Left forelimb (tissue), 1 donor: Measurements from ENCODE around the gene ERBB2.
"Not testable (repeated sequence)": the region's sequence is repeated elsewhere in the genome, so short reads cannot be mapped to it uniquely, and the experiment has no call there.

Source experiments
- DNase-seq: peaks from one replicate; pipeline ENCODE4 v3.0.0-alpha.2; 2018; ENCODE audit warnings: low spot score

Gene ERBB2

GRCh38 chr17:39703913-39704312, 4.0 kb downstream of the ERBB2 start:
- no peak for DNase-seq

DNA sequence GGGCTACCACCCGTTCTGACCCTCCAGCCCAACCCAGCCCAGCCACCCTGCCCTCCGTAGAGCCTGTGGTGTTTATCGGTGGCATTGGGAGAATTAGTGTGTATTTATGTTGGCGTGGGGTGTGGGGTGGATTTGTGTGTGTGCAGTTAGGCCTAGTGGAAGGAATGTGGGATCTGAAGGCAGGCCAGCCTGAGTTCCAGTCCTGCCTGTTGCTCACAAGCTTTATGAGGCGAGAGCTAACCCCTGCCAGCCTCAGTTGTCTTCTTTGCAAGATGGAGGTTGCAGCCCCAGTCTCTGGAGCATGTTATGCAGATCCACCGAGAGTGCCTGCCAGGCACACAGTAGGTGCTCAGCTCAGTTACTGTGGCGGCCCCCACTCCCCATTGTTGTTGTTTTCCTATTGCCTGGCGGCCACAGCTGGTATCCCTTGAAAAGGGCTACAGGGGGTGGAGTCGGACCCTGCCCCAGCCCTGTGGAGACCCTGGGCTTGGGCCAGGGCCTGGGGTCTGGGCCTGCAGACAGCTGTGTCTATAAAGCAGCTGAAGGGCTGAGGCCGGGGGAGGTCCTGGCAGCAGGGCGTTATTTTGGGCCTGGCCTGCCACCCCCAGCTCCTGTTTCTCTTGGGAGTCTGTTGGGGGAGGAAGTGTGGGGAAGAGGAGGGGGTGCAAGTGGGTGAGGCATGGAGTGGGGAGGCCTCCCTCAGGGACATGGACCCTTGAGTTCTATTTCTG, 5.1 kb downstream of the ERBB2 start:
- no peak for DNase-seq

GRCh38 chr17:39705786-39706348, 6.0 kb downstream of the ERBB2 start:
- DNase-seq, result no peak

DNA sequence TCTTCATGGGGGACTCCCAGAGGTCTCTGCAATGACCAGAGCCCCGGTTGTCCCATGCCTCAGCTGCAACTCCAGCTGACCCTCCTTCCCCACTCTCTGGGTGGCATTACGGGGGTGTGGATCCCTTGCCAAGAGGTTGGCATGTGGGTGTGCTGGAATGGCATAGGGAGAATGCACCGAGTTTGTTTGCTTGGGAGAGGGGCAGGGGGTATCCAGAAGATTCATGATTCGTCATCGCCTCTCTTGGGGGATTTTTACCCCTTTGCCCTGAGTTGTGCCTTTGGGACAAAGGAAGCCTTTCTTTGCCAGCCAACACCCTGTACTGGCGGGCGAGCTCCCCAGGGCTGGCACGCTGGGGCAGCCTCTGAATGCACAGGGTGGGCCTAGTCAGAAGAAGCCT, 6.5 kb downstream of the ERBB2 start:
- no peak for DNase-seq

DNA sequence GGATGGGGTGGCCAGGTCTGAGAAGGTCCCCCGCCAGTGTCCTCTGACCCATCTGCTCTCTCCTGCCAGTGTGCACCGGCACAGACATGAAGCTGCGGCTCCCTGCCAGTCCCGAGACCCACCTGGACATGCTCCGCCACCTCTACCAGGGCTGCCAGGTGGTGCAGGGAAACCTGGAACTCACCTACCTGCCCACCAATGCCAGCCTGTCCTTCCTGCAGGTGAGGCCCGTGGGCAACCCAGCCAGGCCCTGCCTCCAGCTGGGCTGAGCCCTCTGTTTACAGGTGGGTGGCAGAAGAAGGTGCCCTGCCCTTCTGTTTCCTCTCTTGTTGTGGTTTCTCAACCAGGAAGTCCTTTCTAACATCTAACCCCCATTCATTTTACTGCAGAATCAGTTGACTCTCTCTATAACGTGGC, 7.1 kb downstream of the ERBB2 start:
- DNase-seq, result no peak

DNA sequence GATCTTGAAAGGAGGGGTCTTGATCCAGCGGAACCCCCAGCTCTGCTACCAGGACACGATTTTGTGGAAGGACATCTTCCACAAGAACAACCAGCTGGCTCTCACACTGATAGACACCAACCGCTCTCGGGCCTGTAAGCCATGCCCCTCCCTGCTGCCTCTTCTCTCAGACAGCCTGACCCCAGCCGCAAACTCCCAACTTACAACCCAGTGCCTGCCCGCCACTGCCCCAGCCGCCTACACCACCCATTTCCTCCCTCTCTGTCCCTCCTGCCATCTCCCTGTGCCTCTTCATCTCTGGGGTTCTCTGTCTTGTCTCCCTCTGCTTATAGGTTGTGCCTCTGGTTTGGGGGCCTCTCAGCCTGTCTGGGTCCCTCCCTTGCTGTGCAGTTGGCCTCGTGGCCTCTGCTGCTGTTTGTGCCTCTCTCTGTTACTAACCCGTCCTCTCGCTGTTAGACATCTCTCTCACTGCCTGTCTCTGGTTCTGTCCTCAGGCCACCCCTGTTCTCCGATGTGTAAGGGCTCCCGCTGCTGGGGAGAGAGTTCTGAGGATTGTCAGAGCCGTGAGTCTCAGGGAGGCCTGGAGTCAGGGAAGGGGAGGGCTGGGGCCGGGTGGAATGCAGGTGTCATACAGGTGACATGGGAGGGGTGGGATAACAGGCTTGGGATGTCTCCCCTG, 9.6 kb downstream of the ERBB2 start:
- no peak for DNase-seq

DNA sequence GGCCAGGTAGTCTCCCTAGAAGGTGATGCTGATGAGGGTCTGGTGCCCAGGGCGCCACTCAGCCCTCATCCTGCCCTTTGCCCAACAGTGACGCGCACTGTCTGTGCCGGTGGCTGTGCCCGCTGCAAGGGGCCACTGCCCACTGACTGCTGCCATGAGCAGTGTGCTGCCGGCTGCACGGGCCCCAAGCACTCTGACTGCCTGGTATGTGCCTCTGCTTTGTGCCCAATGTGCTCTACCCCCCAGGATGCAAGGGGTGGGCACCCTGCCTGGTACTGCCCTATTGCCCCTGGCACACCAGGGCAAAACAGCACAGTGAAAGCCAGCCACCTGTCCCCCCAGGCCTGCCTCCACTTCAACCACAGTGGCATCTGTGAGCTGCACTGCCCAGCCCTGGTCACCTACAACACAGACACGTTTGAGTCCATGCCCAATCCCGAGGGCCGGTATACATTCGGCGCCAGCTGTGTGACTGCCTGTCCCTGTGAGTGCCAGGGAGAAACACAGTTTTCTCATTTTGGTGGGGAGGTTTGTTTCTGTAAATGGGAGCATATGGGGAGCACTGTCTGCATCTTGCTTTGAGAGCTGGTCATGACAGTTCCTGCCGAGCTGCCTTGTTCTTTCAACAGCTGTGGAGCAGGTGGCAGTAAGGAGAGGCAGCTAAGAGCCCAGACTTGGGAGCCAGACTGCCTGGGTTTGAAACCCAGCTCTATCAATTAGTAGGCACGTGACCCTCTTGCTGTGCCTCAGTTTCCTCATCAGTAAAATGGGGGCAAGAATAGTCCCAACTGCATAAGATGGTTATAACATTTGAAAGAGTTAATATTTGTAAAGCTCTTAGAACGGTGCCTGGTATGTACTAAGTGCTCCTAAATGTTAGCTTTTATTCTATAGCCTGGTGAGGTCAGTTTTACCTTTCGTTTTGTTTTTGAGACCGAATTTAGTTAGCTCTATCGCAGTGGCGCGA, 10.4 kb downstream of the ERBB2 start:
- no peak for DNase-seq

- not testable (repeated sequence) for DNase-seq
Measured at GRCh38 chr17:39711071-39711470, 11.2 kb downstream of the ERBB2 start.

DNA sequence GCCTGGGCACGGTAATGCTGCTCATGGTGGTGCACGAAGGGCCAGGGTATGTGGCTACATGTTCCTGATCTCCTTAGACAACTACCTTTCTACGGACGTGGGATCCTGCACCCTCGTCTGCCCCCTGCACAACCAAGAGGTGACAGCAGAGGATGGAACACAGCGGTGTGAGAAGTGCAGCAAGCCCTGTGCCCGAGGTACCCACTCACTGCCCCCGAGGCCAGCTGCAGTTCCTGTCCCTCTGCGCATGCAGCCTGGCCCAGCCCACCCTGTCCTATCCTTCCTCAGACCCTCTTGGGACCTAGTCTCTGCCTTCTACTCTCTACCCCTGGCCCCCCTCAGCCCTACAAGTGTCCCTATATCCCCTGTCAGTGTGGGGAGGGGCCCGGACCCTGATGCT, 12.0 kb downstream of the ERBB2 start:
- no peak for DNase-seq

GRCh38 chr17:39714234-39714633, 14.4 kb downstream of the ERBB2 start:
- DNase-seq, result no peak

GRCh38 chr17:39715375-39716072, 15.7 kb downstream of the ERBB2 start:
- no peak for DNase-seq

DNA sequence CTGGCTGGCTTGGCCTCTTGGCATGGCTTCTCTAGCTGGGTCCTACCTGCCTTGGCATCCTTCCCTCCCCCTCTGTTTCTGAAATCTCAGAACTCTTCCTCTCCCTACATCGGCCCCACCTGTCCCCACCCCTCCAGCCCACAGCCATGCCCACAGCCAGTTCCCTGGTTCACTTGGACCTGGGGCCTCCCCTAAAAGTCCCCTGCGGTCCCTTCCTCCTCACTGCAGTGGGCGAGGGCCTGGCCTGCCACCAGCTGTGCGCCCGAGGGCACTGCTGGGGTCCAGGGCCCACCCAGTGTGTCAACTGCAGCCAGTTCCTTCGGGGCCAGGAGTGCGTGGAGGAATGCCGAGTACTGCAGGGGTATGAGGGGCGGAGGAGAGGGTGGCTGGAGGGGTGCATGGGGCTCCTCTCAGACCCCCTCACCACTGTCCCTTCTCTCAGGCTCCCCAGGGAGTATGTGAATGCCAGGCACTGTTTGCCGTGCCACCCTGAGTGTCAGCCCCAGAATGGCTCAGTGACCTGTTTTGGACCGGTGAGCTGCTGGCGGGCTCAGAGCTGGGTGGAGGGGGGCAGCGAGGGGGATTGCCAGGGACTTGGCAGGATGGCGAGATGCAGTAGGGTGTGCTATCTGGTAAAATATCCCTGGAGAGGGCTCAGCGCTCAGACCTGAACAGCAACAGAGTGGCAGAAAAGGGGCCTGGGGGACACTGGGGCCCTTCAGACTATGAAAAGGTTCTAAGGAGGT, 16.4 kb downstream of the ERBB2 start:
- peak; percentile 51 for DNase-seq

DNA sequence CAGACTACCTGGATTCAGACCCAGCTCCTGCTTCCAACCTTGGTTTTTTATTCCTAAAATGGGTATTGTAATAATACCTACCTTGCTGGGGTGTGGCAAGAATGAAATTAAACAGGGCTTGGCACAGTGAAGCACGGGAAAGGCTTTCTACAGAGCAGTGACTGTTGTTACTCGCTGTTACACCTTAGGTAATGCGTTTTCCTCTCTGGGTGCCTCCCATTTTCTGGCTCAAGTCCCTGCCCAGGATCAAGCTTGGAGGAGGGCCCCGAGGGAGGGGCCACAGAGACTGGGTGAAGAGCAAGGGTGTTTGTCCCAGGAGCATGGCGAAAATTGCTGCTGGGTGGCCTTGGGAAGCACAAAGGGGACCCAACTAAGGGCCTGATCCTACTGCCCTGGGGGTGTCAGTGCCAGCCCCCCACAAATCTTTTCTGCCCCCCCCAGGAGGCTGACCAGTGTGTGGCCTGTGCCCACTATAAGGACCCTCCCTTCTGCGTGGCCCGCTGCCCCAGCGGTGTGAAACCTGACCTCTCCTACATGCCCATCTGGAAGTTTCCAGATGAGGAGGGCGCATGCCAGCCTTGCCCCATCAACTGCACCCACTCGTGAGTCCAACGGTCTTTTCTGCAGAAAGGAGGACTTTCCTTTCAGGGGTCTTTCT, 17.1 kb downstream of the ERBB2 start:
- DNase-seq, result peak; percentile 59

GRCh38 chr17:39717660-39718059, 17.8 kb downstream of the ERBB2 start:
- DNase-seq, result no peak

GRCh38 chr17:39719563-39720355, 19.9 kb downstream of the ERBB2 start:
- DNase-seq, result no peak

DNA sequence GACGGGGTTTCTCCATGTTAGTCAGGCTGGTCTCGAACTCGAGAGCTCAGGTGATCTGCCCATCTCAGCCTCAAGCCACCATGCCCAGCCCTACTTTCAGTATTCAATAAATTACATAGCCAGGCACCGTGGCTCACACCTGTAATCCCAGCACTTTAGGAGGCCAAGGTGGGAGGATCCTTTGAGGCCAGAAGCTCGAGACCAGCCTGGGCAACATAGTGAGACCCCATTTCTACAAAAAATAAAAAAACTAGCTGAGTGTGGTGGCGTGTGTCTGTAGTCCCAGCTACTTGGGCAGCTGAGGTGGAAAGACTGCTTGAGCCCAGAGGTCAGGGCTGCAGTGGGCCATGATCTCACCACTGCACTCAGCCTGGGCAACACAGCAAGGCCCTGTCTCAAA, 22.2 kb downstream of the ERBB2 start:
- no peak for DNase-seq

GRCh38 chr17:39722965-39723848, 23.3 kb downstream of the ERBB2 start:
- no peak for DNase-seq

DNA sequence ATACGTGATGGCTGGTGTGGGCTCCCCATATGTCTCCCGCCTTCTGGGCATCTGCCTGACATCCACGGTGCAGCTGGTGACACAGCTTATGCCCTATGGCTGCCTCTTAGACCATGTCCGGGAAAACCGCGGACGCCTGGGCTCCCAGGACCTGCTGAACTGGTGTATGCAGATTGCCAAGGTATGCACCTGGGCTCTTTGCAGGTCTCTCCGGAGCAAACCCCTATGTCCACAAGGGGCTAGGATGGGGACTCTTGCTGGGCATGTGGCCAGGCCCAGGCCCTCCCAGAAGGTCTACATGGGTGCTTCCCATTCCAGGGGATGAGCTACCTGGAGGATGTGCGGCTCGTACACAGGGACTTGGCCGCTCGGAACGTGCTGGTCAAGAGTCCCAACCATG, 24.9 kb downstream of the ERBB2 start:
- no peak for DNase-seq
